ENCODE data around the gene SMARCA4.

Gene SMARCA4

DNA sequence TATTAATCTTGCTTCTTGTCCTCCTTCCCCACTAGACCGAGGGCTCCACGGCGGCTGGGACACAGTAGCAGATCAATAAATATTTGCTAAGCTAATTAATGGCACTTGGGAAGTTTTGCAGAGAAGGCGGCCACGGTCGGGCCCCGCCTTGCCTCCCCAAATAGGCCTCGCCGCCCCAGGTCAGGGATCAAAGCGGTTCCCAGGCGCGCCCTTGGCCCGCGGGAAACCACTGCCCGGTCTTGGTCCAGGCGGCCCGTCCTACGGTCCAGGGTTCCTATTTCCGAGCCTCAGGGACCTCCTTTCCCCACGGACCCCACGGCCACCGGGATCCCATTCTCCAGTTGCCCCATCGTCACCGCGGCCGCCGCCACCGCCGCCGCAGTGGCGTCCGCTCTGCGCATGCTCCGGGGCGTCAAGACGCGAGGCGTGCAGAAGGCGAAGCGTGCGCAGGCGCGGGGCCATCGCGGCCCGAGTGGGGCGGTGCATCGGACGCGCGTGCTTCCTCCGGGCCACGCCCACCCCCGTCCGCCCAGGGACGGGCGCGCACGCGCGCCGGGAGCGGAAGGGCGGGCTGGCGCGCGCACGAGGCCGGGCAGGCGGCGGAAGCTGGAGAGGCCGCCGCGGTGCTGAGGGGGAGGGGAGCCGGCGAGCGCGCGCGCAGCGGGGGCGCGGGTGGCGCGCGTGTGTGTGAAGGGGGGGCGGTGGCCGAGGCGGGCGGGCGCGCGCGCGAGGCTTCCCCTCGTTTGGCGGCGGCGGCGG, at the start of gene SMARCA4:
TSS of gene SMARCA4 (plus strand) at position 717 of the 759 bp plus-strand sequence. CDS start 23,122 bp downstream, outside the sequence.
- DNase-seq (ENCODE audit: low spot score) = peak; percentile 99

DNA sequence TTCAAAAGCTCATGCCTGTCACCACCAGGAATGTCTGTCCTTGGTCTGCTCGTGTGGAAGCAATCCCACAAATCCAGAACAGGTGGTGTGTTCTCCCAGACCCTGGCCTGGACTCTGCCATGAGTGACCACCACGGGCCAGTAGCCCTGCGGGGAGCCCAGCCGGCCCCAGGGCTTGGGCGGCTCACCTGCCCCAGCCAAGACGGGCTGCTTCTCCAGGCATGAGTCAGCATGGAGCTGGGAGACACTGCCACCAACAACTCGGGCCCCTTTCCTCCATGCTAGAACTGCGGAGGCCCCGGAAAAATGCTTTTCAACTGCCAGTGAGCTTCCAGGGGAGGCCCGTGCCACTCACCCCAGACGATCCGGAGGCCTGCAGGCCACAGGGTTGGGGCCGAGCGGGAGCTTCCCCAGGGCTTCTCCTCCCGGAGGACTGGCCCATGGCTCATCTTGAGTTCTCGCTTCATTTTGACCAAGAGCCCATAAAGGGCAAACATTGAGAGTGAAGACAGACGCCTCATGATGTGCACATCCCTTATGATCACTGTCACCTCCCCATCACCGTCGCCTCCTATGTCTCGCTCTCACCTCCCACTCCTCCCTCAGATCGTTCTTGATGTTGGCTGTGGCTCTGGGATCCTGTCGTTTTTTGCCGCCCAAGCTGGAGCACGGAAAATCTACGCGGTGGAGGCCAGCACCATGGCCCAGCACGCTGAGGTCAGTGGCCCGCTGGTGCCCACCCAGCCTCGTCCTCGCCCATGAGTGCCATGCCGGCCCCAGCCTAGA, 49.1 kb upstream of the SMARCA4 start:
- DNase-seq (ENCODE audit: low spot score) = no peak

DNA sequence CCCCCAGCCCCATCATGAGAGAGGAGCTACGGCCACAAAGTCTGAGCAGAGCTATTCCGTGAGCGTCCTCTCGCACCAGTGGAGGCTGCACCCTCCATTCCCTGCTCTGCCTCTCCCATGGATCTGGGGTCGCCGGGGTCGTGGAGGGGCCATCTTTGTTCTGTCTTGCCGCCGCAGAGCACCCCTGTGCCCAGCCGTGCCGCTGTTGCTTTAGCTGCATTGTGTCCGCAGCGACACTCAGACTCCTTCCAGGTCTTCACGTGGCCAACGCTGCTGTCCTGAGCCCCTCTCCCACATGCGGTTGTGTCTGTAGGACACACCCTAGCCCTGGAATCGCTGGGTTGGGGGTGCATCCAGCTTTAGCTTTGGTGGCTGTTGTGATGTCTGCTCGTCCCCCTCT, 48.2 kb upstream of the SMARCA4 start:
- no peak for DNase-seq (ENCODE audit: low spot score)

DNA sequence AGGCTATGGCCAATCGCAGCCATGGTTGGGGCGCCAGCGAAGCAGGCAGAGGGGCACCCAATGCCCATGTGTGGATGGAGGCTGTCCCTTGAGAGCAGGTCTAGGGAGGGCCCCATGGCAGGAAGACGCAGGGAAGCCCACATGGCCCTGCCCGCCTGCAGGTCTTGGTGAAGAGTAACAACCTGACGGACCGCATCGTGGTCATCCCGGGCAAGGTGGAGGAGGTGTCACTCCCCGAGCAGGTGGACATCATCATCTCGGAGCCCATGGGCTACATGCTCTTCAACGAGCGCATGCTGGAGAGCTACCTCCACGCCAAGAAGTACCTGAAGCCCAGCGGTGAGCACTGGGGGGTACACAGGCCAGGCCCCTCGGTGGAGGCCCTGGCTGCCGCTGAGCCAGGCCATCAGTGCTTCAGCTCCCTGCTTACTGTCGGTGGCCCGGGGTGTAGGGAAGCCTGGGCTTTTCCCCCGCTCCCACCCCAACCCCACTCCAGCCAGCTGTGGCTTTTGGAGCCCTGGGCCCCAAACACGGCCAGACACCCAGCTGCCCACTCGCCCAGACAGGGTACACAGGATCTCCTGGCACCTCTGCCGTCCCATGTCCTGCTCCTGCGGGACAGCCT, 47.0 kb upstream of the SMARCA4 start:
- no peak for DNase-seq (ENCODE audit: low spot score)

DNA sequence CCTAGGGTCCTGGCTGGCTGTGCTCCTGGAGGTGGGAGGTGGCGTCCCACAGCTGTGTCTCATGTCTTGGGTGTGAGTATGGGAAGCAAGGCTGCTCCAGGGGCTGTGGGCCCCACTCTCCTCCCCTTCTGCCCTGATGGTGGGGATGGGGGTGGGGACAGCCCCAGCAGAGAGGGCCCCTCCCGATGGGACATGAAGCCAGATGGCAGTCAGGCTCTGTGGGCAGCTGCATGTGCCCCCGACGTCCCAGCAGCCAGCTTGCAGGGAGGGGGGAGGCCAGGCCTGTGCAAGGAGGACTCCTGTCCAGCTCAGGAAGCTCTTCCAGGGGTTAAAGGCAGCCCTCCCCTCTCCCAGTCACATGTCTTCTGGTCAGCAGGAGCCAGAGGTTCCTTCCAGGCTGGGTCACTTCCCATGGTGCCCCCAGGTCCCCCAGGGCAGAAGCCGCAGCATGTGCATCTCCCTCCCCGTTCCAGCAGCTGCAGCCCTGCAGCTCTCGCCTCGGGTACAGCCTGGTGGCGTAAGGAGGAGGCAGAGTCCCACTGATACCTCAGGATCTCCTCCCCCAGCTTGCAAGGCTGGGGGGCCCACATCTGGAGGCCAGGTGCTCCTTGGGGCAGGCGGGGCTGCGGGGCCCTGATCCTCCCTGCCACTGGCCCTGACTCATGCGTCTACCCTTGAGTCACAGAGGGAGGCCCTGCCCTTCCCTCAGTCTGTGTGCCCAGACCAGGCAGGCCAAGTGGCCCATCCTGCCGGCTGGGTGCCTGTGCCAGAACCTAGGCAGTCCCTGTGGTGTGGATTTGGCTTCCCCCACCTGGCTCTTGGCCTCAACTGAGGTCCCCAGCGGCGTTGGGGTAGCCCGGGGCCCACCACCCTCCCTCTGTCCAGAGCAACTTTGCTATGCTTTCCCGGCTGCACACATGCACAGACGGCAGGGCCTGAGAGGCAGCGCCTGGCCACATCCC, 45.4 kb upstream of the SMARCA4 start:
- DNase-seq (ENCODE audit: low spot score) = peak; percentile 46

DNA sequence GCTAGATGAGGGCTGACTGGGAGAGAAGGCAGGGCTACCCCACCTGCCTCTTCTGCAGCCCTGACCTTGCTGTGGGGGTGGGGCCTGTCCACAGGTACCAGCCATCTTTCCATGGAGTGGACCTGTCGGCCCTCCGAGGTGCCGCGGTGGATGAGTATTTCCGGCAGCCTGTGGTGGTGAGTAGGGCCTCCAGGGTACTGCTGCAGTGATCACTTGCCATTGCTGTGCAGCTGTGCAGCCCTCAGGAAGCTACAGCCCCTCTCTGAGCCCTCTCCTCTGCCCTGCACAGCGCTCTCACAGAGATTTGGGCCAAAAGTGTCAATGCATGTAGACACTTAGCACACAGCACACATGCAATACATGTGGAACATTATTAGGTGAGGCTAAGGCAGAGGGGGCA, 44.2 kb upstream of the SMARCA4 start:
- DNase-seq (ENCODE audit: low spot score) = no peak

DNA sequence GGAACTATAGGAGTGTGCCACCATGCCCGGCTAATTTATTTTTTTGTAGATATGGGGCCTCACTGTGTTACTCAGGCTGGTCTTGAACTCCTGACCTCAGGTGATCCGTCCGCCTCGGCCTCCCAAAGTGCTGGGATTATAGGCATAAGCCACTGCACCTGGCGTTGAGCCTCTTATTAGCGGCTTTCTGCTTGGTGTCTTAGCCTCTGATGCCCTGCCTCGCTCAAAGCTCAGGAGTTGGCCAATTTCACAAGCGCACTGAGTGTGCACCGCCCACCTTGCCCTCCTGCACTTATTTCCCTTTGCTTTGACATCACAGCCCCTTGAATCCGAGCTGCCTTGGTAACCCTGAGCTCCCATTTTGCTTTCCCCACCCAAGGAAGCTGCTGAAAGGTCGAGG, 42.5 kb upstream of the SMARCA4 start:
- no peak for DNase-seq (ENCODE audit: low spot score)

DNA sequence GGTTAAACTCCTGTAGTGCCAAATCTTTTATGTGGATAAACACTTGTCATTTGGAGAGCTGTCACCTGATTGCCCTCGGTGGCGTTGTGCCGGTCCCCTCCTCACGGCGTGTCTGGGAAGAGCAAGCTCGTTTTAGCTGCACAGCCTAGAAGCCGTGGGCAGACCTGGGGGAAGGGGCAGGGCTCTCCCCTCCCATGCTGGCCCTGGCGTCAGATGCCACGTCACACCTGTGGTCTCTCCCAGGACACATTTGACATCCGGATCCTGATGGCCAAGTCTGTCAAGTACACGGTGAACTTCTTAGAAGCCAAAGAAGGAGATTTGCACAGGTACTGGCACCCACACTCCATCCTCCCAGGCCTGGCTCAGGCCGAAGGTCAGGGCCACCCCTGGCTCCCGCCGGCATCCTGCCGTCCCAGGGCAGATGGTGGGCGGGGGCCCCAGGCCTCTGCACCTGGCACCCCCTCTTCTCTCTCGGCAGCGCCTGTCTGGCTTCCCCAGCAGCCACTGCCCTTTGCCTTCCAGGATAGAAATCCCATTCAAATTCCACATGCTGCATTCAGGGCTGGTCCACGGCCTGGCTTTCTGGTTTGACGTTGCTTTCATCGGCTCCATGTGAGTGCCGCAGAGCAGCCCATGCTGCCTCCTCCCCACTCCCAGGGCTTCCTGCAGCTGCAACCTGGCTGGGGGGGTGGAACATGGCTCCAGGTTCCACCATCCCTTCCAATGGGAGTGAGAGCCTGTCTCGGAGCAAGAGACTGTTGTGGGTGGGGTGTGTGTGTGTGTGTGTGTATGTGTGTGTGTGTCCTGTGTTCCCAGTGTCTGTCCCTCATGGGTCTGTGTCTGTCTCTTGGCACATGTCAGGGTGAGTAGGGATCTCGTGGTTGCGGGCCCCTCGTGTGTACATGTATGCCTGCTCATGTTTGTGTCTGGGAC, 41.2 kb upstream of the SMARCA4 start:
- no peak for DNase-seq (ENCODE audit: low spot score)

DNA sequence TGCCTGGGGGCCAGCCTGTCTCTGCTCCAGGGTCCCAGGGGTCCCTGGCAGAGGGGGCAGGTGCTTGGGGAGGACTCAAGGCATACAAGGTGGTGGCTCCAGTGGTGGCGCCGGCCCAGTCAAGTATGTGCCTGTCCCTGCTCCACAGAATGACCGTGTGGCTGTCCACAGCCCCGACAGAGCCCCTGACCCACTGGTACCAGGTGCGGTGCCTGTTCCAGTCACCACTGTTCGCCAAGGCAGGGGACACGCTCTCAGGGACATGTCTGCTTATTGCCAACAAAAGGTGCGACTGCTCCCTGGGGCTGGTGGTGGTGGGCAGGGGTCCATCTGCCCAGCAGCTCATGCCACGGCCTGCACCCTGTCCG, 40.6 kb upstream of the SMARCA4 start:
- DNase-seq (ENCODE audit: low spot score) = no peak

DNA sequence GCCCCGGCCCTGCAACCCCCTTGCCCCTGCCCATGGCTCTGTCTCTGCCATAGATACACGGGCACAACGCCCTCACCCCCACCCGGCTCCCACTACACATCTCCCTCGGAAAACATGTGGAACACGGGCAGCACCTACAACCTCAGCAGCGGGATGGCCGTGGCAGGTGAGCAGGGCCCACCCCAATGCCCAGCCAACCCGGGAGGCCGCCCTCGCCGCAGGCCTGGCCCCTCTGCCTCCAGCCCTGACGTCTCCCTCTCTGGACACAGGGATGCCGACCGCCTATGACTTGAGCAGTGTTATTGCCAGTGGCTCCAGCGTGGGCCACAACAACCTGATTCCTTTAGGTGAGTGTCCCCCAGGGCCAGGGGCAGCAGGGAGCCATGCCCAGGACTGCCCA, 40.0 kb upstream of the SMARCA4 start:
- no peak for DNase-seq (ENCODE audit: low spot score)

DNA sequence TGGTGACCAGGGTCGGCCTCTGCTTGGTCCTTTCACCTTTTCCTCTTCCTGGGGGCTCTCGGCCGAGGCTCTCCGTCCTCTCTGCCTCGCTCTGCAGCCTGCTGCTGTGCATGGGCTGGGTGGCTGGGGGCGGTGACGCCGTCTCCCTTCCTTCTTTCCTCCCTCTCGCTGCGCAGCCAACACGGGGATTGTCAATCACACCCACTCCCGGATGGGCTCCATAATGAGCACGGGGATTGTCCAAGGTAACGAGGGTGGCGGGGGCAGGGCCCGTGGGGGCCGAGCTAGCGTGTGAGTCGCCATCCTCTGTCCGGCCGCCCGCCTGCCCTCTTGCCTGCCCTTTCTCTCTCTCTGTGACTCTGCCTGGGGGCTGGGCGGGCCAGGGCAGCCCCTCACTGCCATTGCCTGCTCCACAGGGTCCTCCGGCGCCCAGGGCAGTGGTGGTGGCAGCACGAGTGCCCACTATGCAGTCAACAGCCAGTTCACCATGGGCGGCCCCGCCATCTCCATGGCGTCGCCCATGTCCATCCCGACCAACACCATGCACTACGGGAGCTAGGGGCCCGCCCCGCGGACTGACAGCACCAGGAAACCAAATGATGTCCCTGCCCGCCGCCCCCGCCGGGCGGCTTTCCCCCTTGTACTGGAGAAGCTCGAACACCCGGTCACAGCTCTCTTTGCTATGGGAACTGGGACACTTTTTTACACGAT, 39.5 kb upstream of the SMARCA4 start:
- DNase-seq (ENCODE audit: low spot score) = no peak

DNA sequence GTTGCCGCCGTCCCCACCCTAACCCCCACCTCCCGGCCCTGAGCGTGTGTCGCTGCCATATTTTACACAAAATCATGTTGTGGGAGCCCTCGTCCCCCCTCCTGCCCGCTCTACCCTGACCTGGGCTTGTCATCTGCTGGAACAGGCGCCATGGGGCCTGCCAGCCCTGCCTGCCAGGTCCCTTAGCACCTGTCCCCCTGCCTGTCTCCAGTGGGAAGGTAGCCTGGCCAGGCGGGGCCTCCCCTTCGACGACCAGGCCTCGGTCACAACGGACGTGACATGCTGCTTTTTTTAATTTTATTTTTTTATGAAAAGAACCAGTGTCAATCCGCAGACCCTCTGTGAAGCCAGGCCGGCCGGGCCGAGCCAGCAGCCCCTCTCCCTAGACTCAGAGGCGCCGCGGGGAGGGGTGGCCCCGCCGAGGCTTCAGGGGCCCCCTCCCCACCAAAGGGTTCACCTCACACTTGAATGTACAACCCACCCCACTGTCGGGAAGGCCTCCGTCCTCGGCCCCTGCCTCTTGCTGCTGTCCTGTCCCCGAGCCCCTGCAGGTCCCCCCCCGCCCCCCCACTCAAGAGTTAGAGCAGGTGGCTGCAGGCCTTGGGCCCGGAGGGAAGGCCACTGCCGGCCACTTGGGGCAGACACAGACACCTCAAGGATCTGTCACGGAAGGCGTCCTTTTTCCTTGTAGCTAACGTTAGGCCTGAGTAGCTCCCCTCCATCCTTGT, 38.8 kb upstream of the SMARCA4 start:
- no peak for DNase-seq (ENCODE audit: low spot score)

DNA sequence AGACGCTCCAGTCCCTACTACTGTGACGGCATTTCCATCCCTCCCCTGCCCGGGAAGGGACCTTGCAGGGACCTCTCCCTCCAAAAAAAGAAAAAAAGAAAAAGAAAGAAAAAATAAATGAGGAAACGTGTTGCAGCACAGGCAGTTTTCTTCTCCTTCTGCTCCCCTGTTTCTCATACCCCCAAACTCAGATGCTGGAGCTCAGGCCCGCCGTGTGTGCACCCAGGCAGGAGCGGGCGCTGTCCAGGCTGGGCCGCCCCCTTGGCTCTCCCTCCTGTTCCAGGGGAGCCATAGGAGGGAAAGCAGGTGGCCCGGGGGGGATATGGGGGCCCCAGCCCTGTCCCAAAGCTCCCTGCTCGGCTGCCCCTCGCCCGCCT, 38.2 kb upstream of the SMARCA4 start:
- DNase-seq (ENCODE audit: low spot score) = no peak

DNA sequence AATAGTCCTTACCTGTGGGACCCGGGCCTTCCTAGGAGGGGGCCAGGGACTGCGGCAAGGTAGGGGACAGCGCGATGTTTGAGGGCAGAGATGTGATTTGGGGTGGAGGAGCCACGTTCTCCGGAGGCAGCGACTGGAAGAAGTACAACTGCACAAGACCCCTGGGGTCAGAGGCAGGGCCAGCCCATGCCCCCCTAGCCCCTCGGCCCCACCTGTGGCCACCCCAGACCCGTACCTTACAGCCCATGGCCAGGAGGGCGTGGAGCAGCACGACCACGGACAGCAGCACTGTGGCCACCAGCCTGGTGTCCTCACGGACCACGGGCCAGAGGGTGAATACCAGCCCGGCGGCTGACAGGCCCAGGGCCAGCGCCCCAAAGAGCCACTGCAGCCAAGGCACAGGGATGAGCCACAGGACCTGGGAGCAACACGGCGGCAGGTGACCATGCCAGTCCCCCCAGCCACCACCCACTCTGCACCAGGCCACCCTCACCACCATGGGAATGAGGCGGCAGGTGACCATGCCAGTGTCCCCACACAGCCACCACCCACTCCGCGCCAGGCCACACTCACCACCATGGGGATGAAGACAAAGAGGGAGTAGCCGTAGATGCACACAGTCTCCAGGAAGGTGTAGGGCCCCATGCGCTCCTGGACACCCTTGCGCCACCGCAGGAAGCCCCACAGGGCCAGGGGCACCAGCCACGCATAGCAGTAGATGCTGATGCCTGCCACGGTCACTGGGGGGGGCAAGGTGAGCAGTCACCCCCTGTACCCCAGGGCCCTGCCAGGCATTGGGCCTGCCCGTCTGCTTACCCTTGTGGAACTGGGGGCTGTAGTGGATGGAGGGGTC, 37.3 kb upstream of the SMARCA4 start:
- DNase-seq (ENCODE audit: low spot score) = no peak

DNA sequence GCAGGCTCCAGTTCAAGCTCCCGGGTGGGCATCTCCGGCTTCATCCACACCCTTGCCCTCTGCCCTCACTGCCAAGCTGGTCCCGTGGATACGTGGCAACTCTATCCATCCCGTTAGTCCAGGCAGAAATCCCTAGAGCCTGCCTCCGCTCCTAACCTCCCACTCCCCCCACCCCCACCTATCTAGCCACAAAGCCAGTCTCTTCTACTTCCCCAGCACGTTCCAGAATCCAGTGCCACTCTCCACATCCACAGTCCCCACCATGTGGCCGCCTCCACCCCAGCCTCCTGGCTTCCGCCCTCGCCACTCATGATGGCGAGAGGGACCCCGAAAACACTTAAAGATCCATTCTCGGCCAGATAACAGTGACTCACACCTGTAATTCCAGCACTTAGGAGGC, 36.2 kb upstream of the SMARCA4 start:
- no peak for DNase-seq (ENCODE audit: low spot score)

DNA sequence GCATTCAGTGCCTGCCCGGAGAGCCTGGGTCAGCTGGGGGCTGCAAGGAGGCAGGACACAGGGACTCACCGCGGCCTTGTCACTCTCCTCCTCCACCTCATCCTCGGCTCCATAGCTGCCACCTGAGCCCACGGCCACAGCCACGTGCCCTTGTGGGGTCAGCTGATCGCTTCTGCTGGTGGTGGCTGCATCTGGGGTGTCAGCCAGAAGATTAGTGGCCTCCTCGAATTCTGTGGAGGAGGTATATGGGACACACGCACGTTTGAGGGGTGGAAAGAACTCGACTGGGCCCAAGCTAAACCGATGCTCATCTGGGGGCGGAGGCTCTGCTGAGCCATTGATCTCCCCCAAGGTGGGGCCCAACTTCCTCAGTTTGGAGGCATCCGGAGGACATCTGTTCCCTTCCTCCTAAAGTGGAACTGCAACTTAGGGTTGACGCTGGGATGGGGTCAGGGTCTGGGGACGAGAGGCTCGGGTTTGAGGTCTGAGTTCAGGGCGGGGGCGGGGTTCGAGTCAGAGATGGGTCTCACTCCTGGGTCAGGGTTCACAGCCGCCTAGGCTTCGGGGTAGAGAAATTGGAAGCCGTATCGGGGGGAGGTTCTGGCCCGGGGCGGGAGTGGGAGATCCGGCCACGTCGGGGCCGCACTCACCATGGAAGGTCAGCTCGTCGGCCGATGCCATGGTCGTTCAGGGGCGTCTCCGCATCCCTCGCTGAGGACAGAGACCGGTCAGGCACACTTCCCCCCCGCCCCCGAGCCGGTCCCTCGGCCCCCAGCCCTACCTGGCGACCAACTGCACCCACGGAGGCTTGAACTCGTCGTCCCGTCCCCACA, 32.9 kb upstream of the SMARCA4 start:
- peak; percentile 23 for DNase-seq (ENCODE audit: low spot score)

DNA sequence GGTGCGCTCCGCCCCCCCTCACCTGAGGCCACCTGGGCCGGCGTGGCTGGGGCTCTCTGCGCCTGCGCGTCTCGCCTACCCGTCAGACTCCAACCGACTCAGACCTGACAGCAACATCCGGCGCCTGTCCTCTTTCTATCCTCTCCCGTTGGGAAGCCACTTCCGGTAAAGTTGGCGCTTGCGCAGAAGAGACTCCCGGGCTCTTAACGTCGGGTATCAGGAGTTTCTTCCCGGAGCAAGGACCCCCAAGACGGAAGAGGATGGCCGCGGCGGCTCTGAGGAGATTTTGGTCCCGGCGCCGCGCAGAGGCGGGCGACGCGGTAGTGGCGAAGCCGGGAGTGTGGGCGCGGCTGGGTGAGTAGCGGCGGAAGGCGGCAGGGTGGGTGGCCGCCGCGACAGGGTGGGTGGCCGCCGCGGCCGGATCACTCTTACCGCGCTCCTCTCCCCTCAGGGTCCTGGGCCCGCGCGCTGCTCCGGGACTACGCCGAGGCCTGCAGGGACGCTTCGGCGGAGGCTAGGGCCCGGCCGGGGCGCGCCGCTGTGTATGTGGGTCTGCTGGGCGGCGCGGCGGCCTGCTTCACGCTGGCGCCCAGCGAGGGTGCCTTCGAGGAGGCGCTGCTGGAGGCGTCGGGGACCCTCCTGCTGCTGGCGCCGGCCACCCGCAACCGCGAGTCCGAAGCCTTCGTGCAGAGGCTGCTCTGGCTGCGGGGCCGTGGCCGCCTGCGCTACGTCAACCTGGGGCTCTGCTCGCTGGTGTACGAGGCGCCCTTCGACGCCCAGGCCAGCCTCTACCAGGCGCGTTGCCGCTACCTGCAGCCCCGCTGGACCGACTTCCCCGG, 32.0 kb upstream of the SMARCA4 start, which contains the start of the genes TIMM29 and YIPF2:
TSS of gene TIMM29 (plus strand) at position 249 of the 839 bp plus-strand sequence. CDS start at position 261, 12 bp downstream.
TSS of gene YIPF2 (minus strand) at position 77 of the 839 bp plus-strand sequence. CDS start 229 bp downstream, outside the sequence.
- DNase-seq (ENCODE audit: low spot score) = peak; percentile 96

Data from hematopoietic multipotent progenitor cell treated with erythropoietin and hydrocortisone succinate and interleukin-3 and kit ligand, for 15 days (in vitro differentiated cells).